ENCODE results near the gene WRNIP1.

WRNIP1 gene

DNA sequence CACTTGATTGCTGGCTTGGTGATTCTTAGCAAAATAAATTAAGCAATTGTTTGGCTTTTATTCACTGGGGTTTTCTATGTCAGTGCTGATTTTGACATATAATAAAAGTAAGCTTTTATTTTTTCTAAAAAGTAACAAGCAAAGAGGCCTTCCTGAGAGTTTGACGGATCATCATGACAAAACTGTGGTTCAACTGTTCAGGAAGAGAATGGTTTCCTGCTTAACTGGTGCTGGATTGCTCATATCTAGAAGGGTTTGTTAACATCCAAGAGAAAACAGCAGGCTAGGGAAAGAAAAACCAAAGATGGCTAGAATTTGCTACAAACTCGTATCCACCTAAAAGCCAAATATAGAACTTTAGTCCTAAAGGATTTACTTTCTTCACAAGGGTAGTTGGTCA is 55.2 kb downstream of the WRNIP1 start:
- DNase-seq (ENCODE audit: low read depth), result no peak
- H3K4me3 ChIP-seq (ENCODE audit: low read depth, low read length), result no peak overlapping the region
- TF ChIP-seq, protein P1, sequence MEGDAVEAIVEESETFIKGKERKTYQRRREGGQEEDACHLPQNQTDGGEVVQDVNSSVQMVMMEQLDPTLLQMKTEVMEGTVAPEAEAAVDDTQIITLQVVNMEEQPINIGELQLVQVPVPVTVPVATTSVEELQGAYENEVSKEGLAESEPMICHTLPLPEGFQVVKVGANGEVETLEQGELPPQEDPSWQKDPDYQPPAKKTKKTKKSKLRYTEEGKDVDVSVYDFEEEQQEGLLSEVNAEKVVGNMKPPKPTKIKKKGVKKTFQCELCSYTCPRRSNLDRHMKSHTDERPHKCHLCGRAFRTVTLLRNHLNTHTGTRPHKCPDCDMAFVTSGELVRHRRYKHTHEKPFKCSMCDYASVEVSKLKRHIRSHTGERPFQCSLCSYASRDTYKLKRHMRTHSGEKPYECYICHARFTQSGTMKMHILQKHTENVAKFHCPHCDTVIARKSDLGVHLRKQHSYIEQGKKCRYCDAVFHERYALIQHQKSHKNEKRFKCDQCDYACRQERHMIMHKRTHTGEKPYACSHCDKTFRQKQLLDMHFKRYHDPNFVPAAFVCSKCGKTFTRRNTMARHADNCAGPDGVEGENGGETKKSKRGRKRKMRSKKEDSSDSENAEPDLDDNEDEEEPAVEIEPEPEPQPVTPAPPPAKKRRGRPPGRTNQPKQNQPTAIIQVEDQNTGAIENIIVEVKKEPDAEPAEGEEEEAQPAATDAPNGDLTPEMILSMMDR (conservative IDR thresholded peaks at IDR 0.05; ENCODE audit: low read depth, low read length), result no peak

DNA sequence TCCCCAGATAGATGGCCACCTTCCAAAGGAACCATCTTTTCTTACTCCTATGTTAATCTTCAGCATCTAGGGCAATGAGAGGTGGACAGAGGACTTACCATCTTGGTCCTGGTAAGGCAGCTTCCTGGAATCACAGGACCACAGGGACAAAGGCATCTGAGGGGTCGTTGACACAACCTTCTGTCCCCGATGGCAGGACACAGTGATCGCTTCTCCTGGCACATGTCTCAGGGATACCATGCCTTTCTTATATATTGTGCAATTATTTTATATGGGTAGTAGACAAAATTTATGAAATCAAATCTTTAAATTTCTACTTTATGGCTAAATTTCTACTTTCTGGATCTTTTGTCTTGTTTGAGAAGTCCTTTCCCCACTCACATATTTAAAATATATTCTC is 56.4 kb downstream of the WRNIP1 start:
- no peak for DNase-seq (ENCODE audit: low read depth)
- no peak overlapping the region for H3K4me3 ChIP-seq (ENCODE audit: low read depth, low read length)
- TF ChIP-seq, protein P1 (conservative IDR thresholded peaks at IDR 0.05; ENCODE audit: low read depth, low read length), result no peak

DNA sequence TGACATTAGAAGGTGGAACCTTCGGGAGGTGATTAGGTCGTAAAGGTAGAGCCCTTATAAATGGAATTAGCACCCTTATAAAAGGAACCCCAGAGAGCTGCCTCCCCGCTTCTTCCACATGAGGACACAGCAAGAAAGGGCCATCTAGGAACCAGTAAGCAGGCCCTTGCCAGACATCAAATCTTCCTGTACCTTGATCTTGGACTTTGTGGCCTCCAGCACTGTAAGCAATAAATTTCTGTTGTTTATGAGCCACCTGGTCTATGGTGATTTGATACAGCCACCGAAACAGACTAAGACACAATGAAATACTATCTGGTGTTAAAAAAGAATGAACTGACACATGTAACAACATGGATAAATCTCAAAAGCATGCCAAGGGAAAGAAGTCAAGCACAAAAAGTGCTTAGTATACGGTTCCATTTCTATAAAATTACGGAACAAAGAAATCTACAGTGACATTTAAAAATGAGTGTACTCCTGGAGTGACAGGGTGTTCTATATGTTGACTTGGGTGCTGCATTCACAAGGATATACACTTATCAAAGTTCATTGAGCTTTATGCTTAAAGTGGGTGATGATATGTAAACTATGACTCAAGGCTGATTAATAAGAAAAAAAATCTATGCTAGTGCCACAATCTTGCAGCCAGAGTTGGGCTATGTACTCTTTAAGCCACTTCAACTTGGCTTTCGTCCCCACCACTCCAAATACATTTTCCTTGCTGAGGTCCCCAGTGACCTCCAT is 58.1 kb downstream of the WRNIP1 start:
- no peak overlapping the region for H3K4me3 ChIP-seq (ENCODE audit: low read depth, low read length)
- TF ChIP-seq, protein P1 (conservative IDR thresholded peaks at IDR 0.05; ENCODE audit: low read depth, low read length), result no peak
- DNase-seq (ENCODE audit: low read depth), result no peak

DNA sequence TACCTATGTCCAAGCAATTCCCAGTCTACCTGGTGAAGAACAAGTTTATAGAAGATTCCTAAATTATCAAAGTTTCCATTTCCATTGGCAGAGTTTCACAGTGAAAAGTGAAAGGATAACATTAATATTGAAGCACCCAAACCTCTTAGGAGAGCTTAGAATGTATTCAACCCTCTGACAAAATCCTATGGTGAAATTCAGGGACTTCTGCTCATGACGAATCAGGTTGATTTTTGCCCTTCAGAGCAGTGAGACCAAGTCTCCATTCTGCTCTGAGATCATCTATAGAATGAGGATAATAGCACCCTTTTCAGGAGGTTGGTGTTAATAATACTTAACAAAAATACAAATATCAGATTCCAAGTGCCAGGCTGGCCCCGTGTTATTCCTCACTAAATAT is 60.9 kb downstream of the WRNIP1 start:
- TF ChIP-seq, protein P1 (conservative IDR thresholded peaks at IDR 0.05; ENCODE audit: low read depth, low read length), result no peak
- no peak overlapping the region for H3K4me3 ChIP-seq (ENCODE audit: low read depth, low read length)
- DNase-seq (ENCODE audit: low read depth), result no peak

DNA sequence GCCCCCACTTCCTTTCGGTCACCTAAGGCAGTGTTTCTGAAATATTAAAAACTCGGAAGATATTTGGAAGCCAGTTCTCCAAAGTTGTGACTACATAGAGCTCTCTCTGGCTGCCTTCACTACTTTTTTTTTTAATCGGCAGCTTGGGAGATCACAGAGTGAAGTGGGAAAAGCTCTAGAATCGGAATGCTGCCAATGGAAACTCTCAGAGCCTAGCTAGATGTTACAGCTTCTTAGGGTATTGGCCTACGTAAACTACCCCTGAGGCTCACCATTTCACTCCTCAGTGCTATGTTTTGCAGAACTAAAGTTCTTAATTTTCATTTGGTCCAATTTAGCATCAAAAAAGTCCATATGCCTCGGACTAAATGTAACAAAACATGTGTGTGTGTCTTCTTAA is 61.9 kb downstream of the WRNIP1 start:
- no peak for DNase-seq (ENCODE audit: low read depth)
- H3K4me3 ChIP-seq (ENCODE audit: low read depth, low read length), result no peak overlapping the region
- TF ChIP-seq, protein P1 (conservative IDR thresholded peaks at IDR 0.05; ENCODE audit: low read depth, low read length), result no peak

DNA sequence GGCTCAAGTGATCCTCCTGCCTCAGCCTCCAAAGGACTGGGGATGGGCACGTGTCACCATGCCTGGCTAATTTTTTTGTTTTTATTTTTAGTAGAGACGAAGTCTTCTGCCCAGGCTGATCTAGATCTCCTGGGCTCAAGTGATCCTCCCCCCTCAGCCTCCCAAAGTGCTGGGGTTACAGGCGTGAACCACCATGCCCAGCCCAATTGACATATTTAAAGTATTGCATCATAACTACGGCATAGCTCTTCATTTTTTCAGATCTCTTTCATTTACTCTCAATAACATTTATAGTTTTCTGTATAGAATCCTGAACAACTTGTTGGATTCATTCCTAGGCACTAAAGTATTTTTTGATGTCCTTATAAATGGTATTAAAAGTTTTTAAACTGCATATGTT is 63.4 kb downstream of the WRNIP1 start:
- no peak overlapping the region for H3K4me3 ChIP-seq (ENCODE audit: low read depth, low read length)
- DNase-seq (ENCODE audit: low read depth), result no peak
- TF ChIP-seq, protein P1 (conservative IDR thresholded peaks at IDR 0.05; ENCODE audit: low read depth, low read length), result no peak

DNA sequence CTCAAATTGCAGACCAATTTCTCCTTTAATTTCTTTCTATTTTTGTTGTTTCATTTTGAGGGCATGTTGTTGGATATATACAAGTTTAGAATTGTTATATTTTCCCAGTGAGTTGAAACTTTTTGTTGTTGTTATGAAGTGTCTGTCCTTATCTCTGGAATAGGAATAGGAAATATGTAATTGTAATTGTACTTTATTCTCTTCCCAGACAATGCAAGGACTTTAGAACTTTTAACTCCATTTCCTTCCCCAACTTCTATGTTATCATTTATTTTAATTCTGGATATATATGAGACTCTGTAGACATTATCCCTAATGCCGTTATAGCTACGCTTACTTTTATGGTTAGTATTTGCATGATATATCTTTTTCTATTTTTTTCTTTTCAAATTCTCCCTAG is 64.1 kb downstream of the WRNIP1 start:
- H3K4me3 ChIP-seq (ENCODE audit: low read depth, low read length), result no peak overlapping the region
- DNase-seq (ENCODE audit: low read depth), result no peak
- TF ChIP-seq, protein P1 (conservative IDR thresholded peaks at IDR 0.05; ENCODE audit: low read depth, low read length), result no peak
